GM18505 (cell line): Measurements from ENCODE around the gene ZNF860.

Experiments used
- ATAC-seq: cut with Tn5 transposase; IDR thresholded peaks from one replicate; pipeline ENCODE4 v1.9.1; 2021; ENCODE audit not compliant: unreplicated experiment
- POLR2A ChIP-seq: IDR thresholded peaks from 4 replicates; pipeline ENCODE4 v1.6.1; 2011; ENCODE audit warnings: borderline replicate concordance; ENCODE audit not compliant: insufficient read depth, insufficient read length; ENCODE audit errors: extremely low read depth

Gene ZNF860

DNA sequence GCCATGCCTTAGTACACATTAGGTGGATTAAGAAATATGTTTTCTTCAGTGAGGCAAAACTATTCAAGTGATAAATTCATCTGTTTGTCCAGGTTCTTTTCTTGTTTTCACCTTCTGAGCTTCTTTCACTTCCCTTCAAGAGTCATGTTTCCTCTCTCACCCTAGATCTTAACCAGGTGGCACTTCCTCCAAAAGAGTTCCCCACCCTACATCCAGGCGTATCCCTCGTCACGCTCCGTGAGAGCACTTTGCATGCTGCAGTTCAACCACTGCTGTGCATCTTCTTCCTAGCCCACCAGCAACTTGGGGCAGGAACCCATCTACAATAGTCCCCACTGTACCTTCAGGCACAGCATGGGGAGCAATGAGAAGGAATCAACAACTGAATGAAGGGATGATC lies 29.3 kb upstream of the ZNF860 start:
- no peak for TF ChIP-seq POLR2A
- ATAC-seq, result peak; percentile 94

DNA sequence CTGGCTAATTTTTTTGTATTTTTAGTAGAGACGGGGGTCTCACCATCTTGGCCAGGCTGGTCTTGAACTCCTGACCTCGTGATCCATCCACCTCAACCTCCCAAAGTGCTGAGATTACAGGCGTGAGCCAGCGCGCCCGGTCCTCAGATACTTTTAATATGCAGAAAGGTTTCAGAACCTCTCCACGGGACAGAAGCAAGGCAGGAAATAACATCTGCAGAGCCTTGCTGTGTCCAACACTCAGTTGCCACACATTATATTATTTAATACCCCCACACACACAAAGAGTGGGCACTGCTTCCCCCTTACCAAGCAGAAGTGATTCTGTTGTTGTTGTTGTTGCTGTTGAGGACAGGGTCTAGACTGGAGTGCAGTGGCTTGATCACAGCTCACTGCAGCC lies 28.5 kb upstream of the ZNF860 start:
- no peak for ATAC-seq
- no peak for TF ChIP-seq POLR2A

DNA sequence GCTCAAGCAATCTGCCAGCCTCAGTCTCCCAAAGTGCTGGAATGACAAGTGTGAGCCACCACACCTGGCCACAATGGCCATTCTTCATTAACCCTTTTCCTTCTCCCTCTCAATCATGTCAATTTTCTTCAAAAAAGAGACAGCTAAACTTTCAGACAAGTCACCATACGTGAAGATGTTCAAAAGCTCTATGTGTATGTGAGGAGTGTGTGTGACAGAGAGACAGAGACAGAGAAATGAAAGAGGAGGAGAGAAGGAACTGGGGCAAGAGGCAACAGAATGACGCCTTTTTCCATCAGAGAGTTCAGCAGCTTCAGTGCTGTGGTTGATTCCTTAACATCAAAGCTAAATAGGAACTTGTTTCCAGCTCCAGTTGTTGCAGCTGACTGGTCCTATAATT lies 27.9 kb upstream of the ZNF860 start:
- no peak for ATAC-seq
- no peak for TF ChIP-seq POLR2A

DNA sequence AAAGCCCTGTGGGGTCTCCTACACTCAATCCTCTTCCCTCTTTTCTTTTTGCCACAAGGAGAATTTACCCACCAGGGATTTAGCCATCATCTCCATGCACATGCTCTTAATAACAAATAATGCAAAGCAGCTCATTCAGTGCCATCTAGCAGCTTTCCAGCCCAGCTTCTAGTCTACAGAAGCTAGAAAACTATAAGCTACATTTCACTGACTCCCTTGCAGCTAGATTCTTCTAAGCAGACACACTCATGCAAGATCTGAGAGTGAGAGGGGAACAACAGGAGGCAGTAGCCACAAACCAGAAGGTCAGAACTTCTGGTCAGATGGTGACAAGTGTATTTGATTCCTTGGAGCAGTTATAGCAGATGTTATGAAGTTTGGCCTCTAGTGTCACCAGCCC lies 26.0 kb upstream of the ZNF860 start:
- no peak for TF ChIP-seq POLR2A

DNA sequence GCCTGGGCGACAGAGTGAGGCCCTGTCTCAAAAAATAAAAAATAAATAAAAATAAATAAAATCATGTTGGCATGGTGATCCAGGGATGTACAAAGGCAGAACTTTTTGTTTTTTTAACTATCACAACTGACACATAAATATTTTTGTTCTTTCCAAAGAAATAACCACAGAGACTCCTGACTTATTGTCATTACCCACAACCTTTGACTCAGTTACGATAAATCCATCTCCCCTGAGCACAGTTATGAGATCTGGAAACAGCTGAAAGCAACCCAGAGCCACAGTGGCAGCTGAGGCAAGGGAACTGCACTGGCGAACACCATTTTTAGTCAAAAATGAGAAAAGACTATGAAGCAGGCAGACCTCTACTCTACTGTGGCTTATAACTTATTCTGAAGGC lies 24.4 kb upstream of the ZNF860 start:
- no peak for TF ChIP-seq POLR2A

More for the DNA sequence above, 26.0 kb upstream of the ZNF860 start:
- no peak for ATAC-seq

GRCh38 chr3:31958701-31959152 lies 22.8 kb upstream of the ZNF860 start:
- no peak for ATAC-seq
- TF ChIP-seq POLR2A, result no peak

More for the DNA sequence above, 24.4 kb upstream of the ZNF860 start:
- ATAC-seq, result no peak

DNA sequence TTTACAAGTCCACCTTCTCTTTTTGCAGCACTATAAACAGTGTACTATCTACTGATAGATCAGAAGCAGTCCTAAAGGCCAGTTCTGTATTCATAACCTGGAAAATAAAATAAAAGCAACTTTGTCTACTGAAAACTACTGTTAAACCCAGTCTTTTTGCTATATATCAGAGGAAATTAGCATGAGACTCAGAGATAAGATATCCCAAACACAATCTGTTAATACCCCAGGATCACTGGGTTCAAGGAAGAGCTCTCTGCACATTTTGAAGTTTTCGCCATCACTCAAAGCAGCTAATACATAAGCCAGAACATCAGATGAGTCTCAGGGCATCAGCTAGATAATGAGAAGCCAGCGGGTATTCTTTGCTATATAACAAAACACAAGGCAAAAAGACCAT lies 22.3 kb upstream of the ZNF860 start:
- no peak for TF ChIP-seq POLR2A
- ATAC-seq, result no peak

DNA sequence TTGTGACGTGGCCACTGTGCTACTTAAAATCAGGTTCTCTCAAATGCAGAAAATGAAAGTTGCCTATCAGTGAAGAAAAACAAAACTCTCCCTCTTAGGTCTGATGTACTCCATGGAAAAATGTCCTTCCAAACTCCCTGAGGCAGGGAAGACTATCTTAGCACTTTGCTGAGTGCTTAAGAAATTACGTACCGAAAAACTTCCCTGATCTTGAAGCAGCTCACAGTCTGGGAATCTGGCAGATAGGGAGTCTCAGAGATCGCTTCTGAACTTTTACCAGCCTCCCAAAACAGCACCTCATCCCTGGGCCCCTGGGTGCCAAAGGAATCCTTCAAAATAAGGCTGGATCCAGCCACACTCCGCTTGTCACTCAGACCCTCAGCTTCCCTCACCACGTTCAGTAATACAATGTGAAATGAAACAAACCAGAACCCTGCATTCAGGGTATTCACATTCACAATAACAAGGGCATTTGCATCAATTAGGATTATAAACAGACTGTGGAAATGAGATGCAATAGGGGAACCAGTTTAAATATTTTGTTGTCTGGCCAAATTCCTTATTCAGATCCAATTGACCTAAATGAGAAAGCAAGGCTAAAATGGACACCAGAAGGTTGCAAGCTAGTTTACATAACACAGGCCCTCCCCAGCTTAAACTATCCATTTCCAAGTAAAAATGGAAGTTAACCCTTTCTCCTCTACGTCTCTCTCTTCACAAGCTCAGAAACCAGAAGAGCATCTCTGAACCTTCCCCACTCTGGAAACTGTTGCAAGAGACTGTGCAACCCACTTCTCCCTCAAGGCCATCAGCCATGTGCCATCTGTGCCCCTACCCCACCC lies 21.4 kb upstream of the ZNF860 start:
- TF ChIP-seq POLR2A, result no peak
- no peak for ATAC-seq

- no peak for ATAC-seq
- TF ChIP-seq POLR2A, result no peak
Observed at GRCh38 chr3:31960793-31961431, 20.6 kb upstream of the ZNF860 start.

DNA sequence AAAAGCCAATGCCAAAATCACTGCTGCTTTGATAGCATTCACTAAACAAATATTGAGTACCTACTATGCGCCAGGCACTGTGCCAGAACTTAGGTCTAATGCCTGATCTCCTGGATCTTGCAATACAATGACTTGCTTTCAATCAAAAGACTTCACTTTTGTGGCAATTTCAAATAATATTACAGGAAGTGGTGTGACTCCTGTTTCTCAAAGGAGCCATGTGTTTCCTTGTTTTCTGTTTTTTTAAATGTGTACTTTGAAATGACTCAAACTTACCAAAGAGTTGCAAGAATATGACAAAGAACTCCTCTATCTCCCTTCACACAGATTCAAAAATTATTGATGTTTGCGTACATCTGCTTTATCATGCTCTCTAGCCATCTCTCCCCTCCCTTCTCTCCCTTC lies 18.7 kb upstream of the ZNF860 start:
- TF ChIP-seq POLR2A, result no peak
- ATAC-seq, result no peak

DNA sequence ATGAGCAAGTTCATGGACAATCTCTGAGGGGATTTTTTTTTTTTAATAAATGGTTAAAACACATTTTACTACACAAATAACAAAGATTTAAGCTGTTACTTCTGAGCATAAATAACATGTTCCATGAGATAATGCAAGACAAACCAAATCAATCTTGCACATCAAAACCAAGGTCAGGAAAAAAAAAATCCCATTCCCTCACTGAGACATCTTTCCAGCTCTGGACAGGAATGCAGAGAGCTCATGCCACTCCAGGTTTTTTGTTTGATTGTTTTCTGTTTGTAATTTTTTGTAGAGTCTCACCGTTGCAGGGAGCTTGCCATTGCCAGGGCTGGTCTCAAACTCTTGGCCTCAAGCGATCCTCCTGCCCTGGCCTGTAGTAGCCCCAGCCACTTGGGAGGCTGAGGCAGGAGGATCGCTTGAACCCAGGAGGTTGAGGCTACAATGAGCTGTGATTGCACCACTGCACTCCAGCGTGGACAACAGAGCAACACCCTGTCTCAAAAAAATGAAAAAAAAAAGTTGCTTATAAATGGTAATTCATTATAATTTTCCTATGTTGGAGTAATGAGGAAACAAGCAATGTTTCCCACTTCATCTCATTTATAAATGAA lies 14.5 kb upstream of the ZNF860 start:
- no peak for ATAC-seq
- no peak for TF ChIP-seq POLR2A

- no peak for TF ChIP-seq POLR2A
Observed at GRCh38 chr3:31967592-31967991, 14.0 kb upstream of the ZNF860 start.

DNA sequence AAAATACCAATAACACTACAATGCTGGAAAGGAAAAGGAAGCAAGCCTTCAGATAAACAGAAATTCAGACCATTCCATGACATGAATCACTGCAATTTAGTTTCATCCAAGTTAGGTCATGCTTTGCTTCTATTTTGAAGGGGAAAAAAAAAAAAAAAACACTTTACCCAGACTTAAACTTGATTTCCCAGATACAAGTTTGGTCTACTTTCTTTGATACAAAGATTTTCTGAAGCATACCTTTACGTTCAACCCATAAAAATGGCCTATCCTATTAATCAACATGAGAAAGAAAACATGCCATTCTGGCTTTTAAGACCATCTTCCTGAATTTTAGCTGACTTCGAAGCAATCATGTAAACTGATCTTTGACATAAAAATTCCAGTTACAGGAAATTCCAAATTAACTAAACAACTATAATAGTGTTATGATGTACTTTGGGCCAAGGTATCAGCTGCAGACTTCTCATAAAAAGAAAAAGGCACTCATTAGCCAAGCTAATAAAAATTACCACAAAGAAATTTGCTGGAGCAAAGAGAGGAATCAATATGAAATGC lies 13.1 kb upstream of the ZNF860 start:
- no peak for ATAC-seq
- TF ChIP-seq POLR2A, result no peak

More at GRCh38 chr3:31967592-31967991, 14.0 kb upstream of the ZNF860 start:
- ATAC-seq, result no peak
